GM19455 (cell line): ENCODE data around the gene UFD1.

Experiments used
- ATAC-seq: cut with Tn5 transposase; IDR thresholded peaks from one replicate; pipeline ENCODE4 v1.9.1; 2021; ENCODE audit not compliant: unreplicated experiment

The UFD1 gene

GRCh38 chr22:19431649-19432132 is 47.3 kb downstream of the UFD1 start, which contains the start of gene HIRA:
TSS of gene HIRA (minus strand) at chr22:19431733. CDS start at chr22:19431476, 257 bp downstream.
- ATAC-seq, result peak; percentile 47

GRCh38 chr22:19430890-19431541 is 48.0 kb downstream of the UFD1 start:
- no peak for ATAC-seq

GRCh38 chr22:19429950-19430889 is 48.8 kb downstream of the UFD1 start:
- ATAC-seq, result no peak

- no peak for ATAC-seq
These were observed 54.9 kb downstream of the UFD1 start for GRCh38 chr22:19424186-19424500.

- ATAC-seq, result no peak
These were observed 56.3 kb downstream of the UFD1 start for GRCh38 chr22:19422440-19423301.

- no peak for ATAC-seq
These were observed 58.7 kb downstream of the UFD1 start for GRCh38 chr22:19420321-19420720.

- ATAC-seq, result no peak
These were observed 59.4 kb downstream of the UFD1 start for GRCh38 chr22:19419464-19420178.

- no peak for ATAC-seq
These were observed 59.9 kb downstream of the UFD1 start for GRCh38 chr22:19419086-19419463.

- ATAC-seq, result no peak
These were observed 66.1 kb downstream of the UFD1 start for GRCh38 chr22:19412923-19413322.

- ATAC-seq, result no peak
These were observed 66.5 kb downstream of the UFD1 start for GRCh38 chr22:19412478-19412877.

GRCh38 chr22:19411690-19412045 is 67.3 kb downstream of the UFD1 start:
- no peak for ATAC-seq

GRCh38 chr22:19410941-19411689 is 67.9 kb downstream of the UFD1 start:
- ATAC-seq, result no peak

- ATAC-seq, result no peak
These were observed 71.1 kb downstream of the UFD1 start for GRCh38 chr22:19407649-19408606.

GRCh38 chr22:19406846-19407245 is 72.1 kb downstream of the UFD1 start:
- no peak for ATAC-seq

GRCh38 chr22:19406281-19406811 is 72.6 kb downstream of the UFD1 start:
- no peak for ATAC-seq

- ATAC-seq, result no peak
These were observed 73.3 kb downstream of the UFD1 start for GRCh38 chr22:19405652-19406051.

GRCh38 chr22:19405133-19405532 is 73.9 kb downstream of the UFD1 start:
- ATAC-seq, result no peak

- no peak for ATAC-seq
These were observed 74.3 kb downstream of the UFD1 start for GRCh38 chr22:19404676-19405075.
